ENCODE measurements around the gene DCAKD.

DCAKD gene

GRCh38 chr17:45005700-45006099, 45.7 kb downstream of the DCAKD start:
- POLR2A ChIA-PET, result no interaction called here
- TF ChIP-seq NFRKB (IDR thresholded peaks at IDR 0.05), result no peak
- TF ChIP-seq HDGF (IDR thresholded peaks at IDR 0.05; ENCODE audit: borderline replicate concordance), result no peak
- no peak for TF ChIP-seq SUZ12 (IDR thresholded peaks at IDR 0.05)
- TF ChIP-seq CTBP1 (IDR thresholded peaks at IDR 0.05; ENCODE audit: borderline replicate concordance), result no peak
- no peak for TF ChIP-seq L3MBTL2 (conservative IDR thresholded peaks at IDR 0.05)
- no peak for TF ChIP-seq FOXM1 (IDR thresholded peaks at IDR 0.05; ENCODE audit: borderline replicate concordance)
- TF ChIP-seq FOXA1 (IDR thresholded peaks at IDR 0.05), result no peak
- no peak for TF ChIP-seq FOXK2 (IDR thresholded peaks at IDR 0.05)
- TF ChIP-seq PKNOX1 (IDR thresholded peaks at IDR 0.05), result no peak
- CTCF ChIA-PET, result interaction anchor here (0.8 kb wide), 1 partner anchor 14 kb away, joined by 5 read pairs; no protein-coding TSS in a partner anchor
- no peak for DNase-seq (ENCODE audit: extremely low spot score)

- TF ChIP-seq HDGF (IDR thresholded peaks at IDR 0.05; ENCODE audit: borderline replicate concordance) (no peak), L3MBTL2 (conservative IDR thresholded peaks at IDR 0.05) (no peak), BHLHE40 (IDR thresholded peaks at IDR 0.05; ENCODE audit: borderline replicate concordance) (no peak), SP1 (IDR thresholded peaks at IDR 0.05) (no peak), ZNF384 (IDR thresholded peaks at IDR 0.05) (no peak), PKNOX1 (IDR thresholded peaks at IDR 0.05) (no peak)
- POLR2A ChIA-PET, result no interaction called here
- CTCF ChIA-PET, result no interaction called here
- DNase-seq (ENCODE audit: extremely low spot score), result no peak
These were observed 47.0 kb downstream of the DCAKD start for GRCh38 chr17:45004388-45004787.

- TF ChIP-seq L3MBTL2 (conservative IDR thresholded peaks at IDR 0.05) (no peak), TARDBP (IDR thresholded peaks at IDR 0.05) (no peak), FOXA1 (IDR thresholded peaks at IDR 0.05) (no peak), ARNT (IDR thresholded peaks at IDR 0.05) (no peak), SP1 (IDR thresholded peaks at IDR 0.05) (no peak), ELF4 (IDR thresholded peaks at IDR 0.05) (no peak), ZNF384 (IDR thresholded peaks at IDR 0.05) (no peak), BHLHE40 (IDR thresholded peaks at IDR 0.05; ENCODE audit: borderline replicate concordance) (no peak), NFRKB (IDR thresholded peaks at IDR 0.05) (no peak), PKNOX1 (IDR thresholded peaks at IDR 0.05) (no peak)
- ChIA-PET CTCF (no interaction called here), POLR2A (no interaction called here)
- DNase-seq (ENCODE audit: extremely low spot score), result no peak
These were observed 47.6 kb downstream of the DCAKD start for GRCh38 chr17:45003877-45004276.

GRCh38 chr17:45001310-45001709, 50.1 kb downstream of the DCAKD start:
- DNase-seq (ENCODE audit: extremely low spot score), result no peak
- POLR2A ChIA-PET, result no interaction called here
- CTCF ChIA-PET, result no interaction called here
- TF ChIP-seq FOXM1 (IDR thresholded peaks at IDR 0.05; ENCODE audit: borderline replicate concordance) (no peak), SP1 (IDR thresholded peaks at IDR 0.05) (no peak), LEF1 (IDR thresholded peaks at IDR 0.05; ENCODE audit: borderline replicate concordance) (no peak), ARNT (IDR thresholded peaks at IDR 0.05) (no peak), FOXK2 (IDR thresholded peaks at IDR 0.05) (no peak), SUZ12 (IDR thresholded peaks at IDR 0.05) (no peak)

- ChIA-PET POLR2A (no interaction called here), CTCF (no interaction called here)
- TF ChIP-seq FOXA1 (IDR thresholded peaks at IDR 0.05) (no peak), FOXM1 (IDR thresholded peaks at IDR 0.05; ENCODE audit: borderline replicate concordance) (no peak), LEF1 (IDR thresholded peaks at IDR 0.05; ENCODE audit: borderline replicate concordance) (no peak), ZNF384 (IDR thresholded peaks at IDR 0.05) (no peak), FOXK2 (IDR thresholded peaks at IDR 0.05) (no peak), SP1 (IDR thresholded peaks at IDR 0.05) (no peak), CTBP1 (IDR thresholded peaks at IDR 0.05; ENCODE audit: borderline replicate concordance) (no peak), ARNT (IDR thresholded peaks at IDR 0.05) (no peak), HDGF (IDR thresholded peaks at IDR 0.05; ENCODE audit: borderline replicate concordance) (no peak), PKNOX1 (IDR thresholded peaks at IDR 0.05) (no peak)
- DNase-seq (ENCODE audit: extremely low spot score), result no peak
These were observed 52.0 kb downstream of the DCAKD start for GRCh38 chr17:44999433-44999832.

- no peak for TF ChIP-seq CTBP1 (IDR thresholded peaks at IDR 0.05; ENCODE audit: borderline replicate concordance)
- TF ChIP-seq LEF1 (IDR thresholded peaks at IDR 0.05; ENCODE audit: borderline replicate concordance), result no peak
- no peak for TF ChIP-seq HDGF (IDR thresholded peaks at IDR 0.05; ENCODE audit: borderline replicate concordance)
- TF ChIP-seq ELF4 (IDR thresholded peaks at IDR 0.05), result no peak
- TF ChIP-seq ZNF384 (IDR thresholded peaks at IDR 0.05), result no peak
- TF ChIP-seq L3MBTL2 (conservative IDR thresholded peaks at IDR 0.05), result no peak
- no peak for TF ChIP-seq BHLHE40 (IDR thresholded peaks at IDR 0.05; ENCODE audit: borderline replicate concordance)
- no peak for TF ChIP-seq NFRKB (IDR thresholded peaks at IDR 0.05)
- no peak for TF ChIP-seq ARNT (IDR thresholded peaks at IDR 0.05)
- no peak for TF ChIP-seq TARDBP (IDR thresholded peaks at IDR 0.05)
- TF ChIP-seq SP1 (IDR thresholded peaks at IDR 0.05), result no peak
- no peak for TF ChIP-seq FOXA1 (IDR thresholded peaks at IDR 0.05)
- TF ChIP-seq FOXM1 (IDR thresholded peaks at IDR 0.05; ENCODE audit: borderline replicate concordance), result no peak
- TF ChIP-seq SUZ12 (IDR thresholded peaks at IDR 0.05), result no peak
- no peak for TF ChIP-seq PKNOX1 (IDR thresholded peaks at IDR 0.05)
- TF ChIP-seq FOXK2 (IDR thresholded peaks at IDR 0.05), result no peak
- ChIA-PET CTCF (no interaction called here), POLR2A (no interaction called here)
- DNase-seq (ENCODE audit: extremely low spot score), result no peak
These were observed 52.8 kb downstream of the DCAKD start for GRCh38 chr17:44998646-44999045.

All from HEK293T (cell line).